Tibial nerve (tissue), 4 donors: Measurements from ENCODE around the gene MATN1.

ENCODE experiments used
- EP300 ChIP-seq, 2 donors: sonication (generic); formaldehyde crosslinking; IDR thresholded peaks; one replicate each; pipeline ENCODE4 v1.6.1; 2017; ENCODE audit warnings: antibody characterized with exemption in 2 of 2, mild to moderate bottlenecking in 1 of 2
- POLR2A ChIP-seq, 2 donors: fragments of 450-650 bp; IDR thresholded peaks; one replicate each; pipeline ENCODE4 v1.6.1; 2017; ENCODE audit warnings: antibody characterized with exemption in 2 of 2, mild to moderate bottlenecking in 2 of 2, moderate library complexity in 2 of 2
- TF ChIP-seq, protein P1 (sequence below), 5 experiments: fragments of 200-600 bp in 3 of 5; fragments of 450-650 bp in 2 of 5; sonication (generic) in 3 of 5; IDR thresholded peaks; one replicate each; pipeline ENCODE4 v1.5.1; 2016 to 2019; ENCODE audit warnings: antibody characterized with exemption in 5 of 5, mild to moderate bottlenecking in 3 of 5, moderate library complexity in 2 of 5

DNA sequence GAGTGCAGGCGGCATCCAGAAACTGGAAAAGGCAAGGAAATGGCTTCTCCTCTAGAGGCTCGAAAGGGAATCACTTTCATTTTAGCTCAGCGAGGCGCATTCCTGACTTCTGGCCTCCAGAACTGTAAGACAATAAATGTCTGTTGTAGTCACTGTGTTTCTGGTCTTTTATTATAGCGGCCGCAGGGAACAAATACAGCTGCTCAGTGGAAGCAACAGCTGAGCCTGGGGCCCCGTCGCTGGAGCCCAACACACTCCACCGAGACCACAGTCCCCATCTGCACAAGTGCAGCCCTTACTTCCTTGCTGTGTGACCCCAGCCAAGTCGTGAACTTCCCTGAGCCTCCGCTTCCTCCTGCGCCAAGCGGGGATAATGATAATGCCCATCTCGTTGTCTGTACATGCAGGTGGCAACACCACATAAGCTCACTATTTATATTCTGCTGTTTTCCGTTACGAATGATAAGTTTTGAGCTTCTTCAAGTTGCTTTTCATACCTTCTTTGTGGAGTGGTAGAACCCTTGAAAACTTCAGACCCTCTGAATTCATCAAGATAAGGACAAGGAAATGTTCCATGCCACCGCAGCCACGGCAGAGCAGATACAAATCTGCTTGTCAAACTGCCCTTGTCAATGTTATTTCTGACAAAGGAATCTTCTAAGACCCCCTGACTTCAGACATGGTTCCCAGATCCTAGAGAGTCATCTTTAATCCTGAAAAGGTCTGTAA, 37.4 kb upstream of the MATN1 start:
- TF ChIP-seq, protein P1, sequence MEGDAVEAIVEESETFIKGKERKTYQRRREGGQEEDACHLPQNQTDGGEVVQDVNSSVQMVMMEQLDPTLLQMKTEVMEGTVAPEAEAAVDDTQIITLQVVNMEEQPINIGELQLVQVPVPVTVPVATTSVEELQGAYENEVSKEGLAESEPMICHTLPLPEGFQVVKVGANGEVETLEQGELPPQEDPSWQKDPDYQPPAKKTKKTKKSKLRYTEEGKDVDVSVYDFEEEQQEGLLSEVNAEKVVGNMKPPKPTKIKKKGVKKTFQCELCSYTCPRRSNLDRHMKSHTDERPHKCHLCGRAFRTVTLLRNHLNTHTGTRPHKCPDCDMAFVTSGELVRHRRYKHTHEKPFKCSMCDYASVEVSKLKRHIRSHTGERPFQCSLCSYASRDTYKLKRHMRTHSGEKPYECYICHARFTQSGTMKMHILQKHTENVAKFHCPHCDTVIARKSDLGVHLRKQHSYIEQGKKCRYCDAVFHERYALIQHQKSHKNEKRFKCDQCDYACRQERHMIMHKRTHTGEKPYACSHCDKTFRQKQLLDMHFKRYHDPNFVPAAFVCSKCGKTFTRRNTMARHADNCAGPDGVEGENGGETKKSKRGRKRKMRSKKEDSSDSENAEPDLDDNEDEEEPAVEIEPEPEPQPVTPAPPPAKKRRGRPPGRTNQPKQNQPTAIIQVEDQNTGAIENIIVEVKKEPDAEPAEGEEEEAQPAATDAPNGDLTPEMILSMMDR (IDR thresholded peaks at IDR 0.05), result no peak
- TF ChIP-seq EP300 (IDR thresholded peaks at IDR 0.05) (no peak), POLR2A (IDR thresholded peaks at IDR 0.05) (no peak)
